ENCODE data around the gene POLDIP3. TPM values are rescaled to one million over a fixed set of nuclear protein-coding genes. Genes with fewer than 3 reads are reported as not detected.
"Not testable (repeated sequence)": the region's sequence is repeated elsewhere in the genome, so short reads cannot be mapped to it uniquely, and the experiment has no call there.

Gene POLDIP3
- total RNA-seq, 1 experiment from 2014 or later: 34.6 TPM

GRCh38 chr22:42560781-42561180, 53.9 kb downstream of the POLDIP3 start:
- H3K4me1 ChIP-seq (replicated peaks): no peaks in the 10 kb centered on the region
- no peak overlapping the region for H3K27ac ChIP-seq
- H3K27me3 ChIP-seq (replicated peaks): no peaks in the 10 kb centered on the region
- no peak overlapping the region for H3K4me3 ChIP-seq
- peaks cover 3% of the 10 kb centered on the region; the same call in 1 of the 2 replicates for H3K36me3 ChIP-seq
- DNase-seq (ENCODE audit: low read depth in 1 of 2, low spot score in 2 of 2): no peak
- H3K9me3 ChIP-seq (replicated peaks): no peaks in the 10 kb centered on the region

GRCh38 chr22:42560381-42560780, 54.3 kb downstream of the POLDIP3 start:
- Histone ChIP-seq H3K4me3 (no peak overlapping the region), H3K9me3 (replicated peaks) (no peaks in the 10 kb centered on the region), H3K27me3 (replicated peaks) (no peaks in the 10 kb centered on the region), H3K27ac (no peak overlapping the region), H3K4me1 (replicated peaks) (no peaks in the 10 kb centered on the region), H3K36me3 (peaks cover 1% of the 10 kb centered on the region; the same call in 1 of the 2 replicates)
- no peak for DNase-seq (ENCODE audit: low read depth in 1 of 2, low spot score in 2 of 2)

- Histone ChIP-seq H3K27ac (no peak within 1 kb of the TSS), H3K4me1 (replicated peaks) (peaks cover 10% of the 10 kb centered on the region), H3K9me3 (replicated peaks) (no peaks in the 10 kb centered on the region), H3K4me3 (peak within 1 kb of the TSS; percentile 37), H3K27me3 (replicated peaks) (no peaks in the 10 kb centered on the region), H3K36me3 (no peaks in the 10 kb centered on the region)
- DNase-seq (ENCODE audit: low read depth in 1 of 2, low spot score in 2 of 2): peak; percentile 36 to 90
Measured at GRCh38 chr22:42553475-42554361, 61.0 kb downstream of the POLDIP3 start, which contains the start of gene SERHL2. Gene SERHL2, plus strand, starts transcription at chr22:42553956. Its CDS starts 65 bp downstream, at chr22:42554021.

GRCh38 chr22:42552294-42552647, 62.4 kb downstream of the POLDIP3 start:
- H3K4me3 ChIP-seq; H3K27ac ChIP-seq; H3K9me3 ChIP-seq (replicated peaks); H3K4me1 ChIP-seq (replicated peaks); H3K27me3 ChIP-seq (replicated peaks); H3K36me3 ChIP-seq; DNase-seq (ENCODE audit: low read depth in 1 of 2, low spot score in 2 of 2): not testable (repeated sequence)

GRCh38 chr22:42549331-42550060, 65.2 kb downstream of the POLDIP3 start:
- Histone ChIP-seq H3K27me3 (replicated peaks) (no peaks in the 10 kb centered on the region), H3K4me3 (no peak overlapping the region), H3K9me3 (replicated peaks) (no peaks in the 10 kb centered on the region), H3K27ac (no peak overlapping the region), H3K36me3 (no peaks in the 10 kb centered on the region), H3K4me1 (replicated peaks) (peaks cover 10% of the 10 kb centered on the region)
- no peak for DNase-seq (ENCODE audit: low read depth in 1 of 2, low spot score in 2 of 2)

- no peak for DNase-seq (ENCODE audit: low read depth in 1 of 2, low spot score in 2 of 2)
- H3K4me1 ChIP-seq (replicated peaks): peaks cover 6% of the 10 kb centered on the region
- no peaks in the 10 kb centered on the region for H3K27me3 ChIP-seq (replicated peaks)
- H3K36me3 ChIP-seq: no peaks in the 10 kb centered on the region
- H3K27ac ChIP-seq: no peak overlapping the region
- H3K4me3 ChIP-seq: no peak overlapping the region
- no peaks in the 10 kb centered on the region for H3K9me3 ChIP-seq (replicated peaks)
Measured at GRCh38 chr22:42548597-42549330, 65.9 kb downstream of the POLDIP3 start.

GRCh38 chr22:42548126-42548525, 66.6 kb downstream of the POLDIP3 start:
- H3K36me3 ChIP-seq; DNase-seq (ENCODE audit: low read depth in 1 of 2, low spot score in 2 of 2); H3K4me3 ChIP-seq; H3K27me3 ChIP-seq (replicated peaks); H3K4me1 ChIP-seq (replicated peaks); H3K27ac ChIP-seq; H3K9me3 ChIP-seq (replicated peaks): not testable (repeated sequence)

- Histone ChIP-seq H3K4me1 (replicated peaks) (no peaks in the 10 kb centered on the region), H3K27me3 (replicated peaks) (no peaks in the 10 kb centered on the region), H3K9me3 (replicated peaks) (no peaks in the 10 kb centered on the region), H3K36me3 (no peaks in the 10 kb centered on the region), H3K27ac (no peak overlapping the region), H3K4me3 (no peak overlapping the region)
- DNase-seq (ENCODE audit: low read depth in 1 of 2, low spot score in 2 of 2): no peak
Measured at GRCh38 chr22:42547562-42547961, 67.1 kb downstream of the POLDIP3 start.

- no peak for DNase-seq (ENCODE audit: low read depth in 1 of 2, low spot score in 2 of 2)
- H3K36me3 ChIP-seq: no peaks in the 10 kb centered on the region
- no peaks in the 10 kb centered on the region for H3K9me3 ChIP-seq (replicated peaks)
- no peak overlapping the region for H3K27ac ChIP-seq
- H3K27me3 ChIP-seq (replicated peaks): no peaks in the 10 kb centered on the region
- H3K4me3 ChIP-seq: no peak overlapping the region
- H3K4me1 ChIP-seq (replicated peaks): no peaks in the 10 kb centered on the region
Measured at GRCh38 chr22:42544686-42545085, 70.0 kb downstream of the POLDIP3 start.

- H3K4me3 ChIP-seq; H3K27ac ChIP-seq; H3K4me1 ChIP-seq (replicated peaks); DNase-seq (ENCODE audit: low read depth in 1 of 2, low spot score in 2 of 2); H3K36me3 ChIP-seq; H3K27me3 ChIP-seq (replicated peaks); H3K9me3 ChIP-seq (replicated peaks): not testable (repeated sequence)
Measured at GRCh38 chr22:42539236-42539771, 75.4 kb downstream of the POLDIP3 start.

- H3K27ac ChIP-seq; H3K4me3 ChIP-seq; H3K27me3 ChIP-seq (replicated peaks); H3K9me3 ChIP-seq (replicated peaks); H3K4me1 ChIP-seq (replicated peaks); H3K36me3 ChIP-seq; DNase-seq (ENCODE audit: low read depth in 1 of 2, low spot score in 2 of 2): not testable (repeated sequence)
Measured at GRCh38 chr22:42537199-42537831, 77.4 kb downstream of the POLDIP3 start.

- H3K27ac ChIP-seq; H3K27me3 ChIP-seq (replicated peaks); H3K4me1 ChIP-seq (replicated peaks): not testable (repeated sequence)
Measured at GRCh38 chr22:42536634-42537033, 78.0 kb downstream of the POLDIP3 start.

GRCh38 chr22:42536166-42536565, 78.5 kb downstream of the POLDIP3 start:
- Histone ChIP-seq H3K36me3 (no peaks in the 10 kb centered on the region), H3K27me3 (replicated peaks) (no peaks in the 10 kb centered on the region), H3K9me3 (replicated peaks) (no peaks in the 10 kb centered on the region), H3K4me1 (replicated peaks) (peaks cover 10% of the 10 kb centered on the region; the same call in 1 of the 2 replicates), H3K27ac (no peak overlapping the region), H3K4me3 (no peak overlapping the region)
- no peak for DNase-seq (ENCODE audit: low read depth in 1 of 2, low spot score in 2 of 2)

More at GRCh38 chr22:42536634-42537033, 78.0 kb downstream of the POLDIP3 start:
- H3K9me3 ChIP-seq (replicated peaks); H3K4me3 ChIP-seq; DNase-seq (ENCODE audit: low read depth in 1 of 2, low spot score in 2 of 2); H3K36me3 ChIP-seq: not testable (repeated sequence)

Measured in SJSA1 (cell line).